ENCODE measurements around the gene PDHX.
"Not testable (repeated sequence)": the region's sequence is repeated elsewhere in the genome, so short reads cannot be mapped to it uniquely, and the experiment has no call there.

The PDHX gene

DNA sequence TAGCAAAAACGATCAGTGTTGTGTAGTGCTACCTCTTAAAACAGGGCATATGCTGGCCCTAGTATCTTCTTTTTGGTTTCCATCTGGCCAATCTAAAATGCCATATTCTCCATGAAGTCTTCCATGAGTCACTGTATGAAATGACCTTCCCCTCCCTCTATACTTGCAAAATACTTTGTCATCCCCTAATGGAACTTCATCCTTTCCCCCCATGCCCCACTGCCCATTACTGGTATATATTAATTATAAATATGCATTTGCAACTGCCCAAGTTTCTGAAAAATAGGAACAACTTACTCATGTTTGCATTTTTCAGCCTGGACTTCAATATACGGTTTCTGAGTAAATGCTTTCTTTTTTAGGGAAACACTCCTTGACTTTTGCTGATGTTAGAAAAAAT, 4.7 kb upstream of the PDHX start:
- no peak for DNase-seq (ENCODE audit: low read depth)

DNA sequence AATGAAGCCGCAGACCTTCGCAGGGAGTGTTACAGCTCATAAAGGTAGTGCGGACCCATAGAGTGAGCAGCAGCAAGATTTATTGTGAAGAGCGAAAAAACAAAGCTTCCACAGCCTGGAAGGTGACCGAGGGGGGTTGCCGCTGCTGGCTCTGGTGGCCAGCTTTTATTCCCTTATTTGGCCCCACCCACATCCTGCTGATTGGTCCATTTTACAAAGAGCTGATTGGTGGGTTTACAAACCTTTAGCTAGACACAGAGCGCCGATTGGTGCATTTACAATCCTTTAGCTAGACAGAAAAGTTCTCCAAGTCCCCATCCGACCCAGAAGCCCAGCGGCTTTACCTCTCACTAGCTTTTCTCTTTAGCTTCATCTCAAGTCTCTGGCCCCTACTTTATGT, 2.9 kb upstream of the PDHX start:
- not testable (repeated sequence) for DNase-seq (ENCODE audit: low read depth)

DNA sequence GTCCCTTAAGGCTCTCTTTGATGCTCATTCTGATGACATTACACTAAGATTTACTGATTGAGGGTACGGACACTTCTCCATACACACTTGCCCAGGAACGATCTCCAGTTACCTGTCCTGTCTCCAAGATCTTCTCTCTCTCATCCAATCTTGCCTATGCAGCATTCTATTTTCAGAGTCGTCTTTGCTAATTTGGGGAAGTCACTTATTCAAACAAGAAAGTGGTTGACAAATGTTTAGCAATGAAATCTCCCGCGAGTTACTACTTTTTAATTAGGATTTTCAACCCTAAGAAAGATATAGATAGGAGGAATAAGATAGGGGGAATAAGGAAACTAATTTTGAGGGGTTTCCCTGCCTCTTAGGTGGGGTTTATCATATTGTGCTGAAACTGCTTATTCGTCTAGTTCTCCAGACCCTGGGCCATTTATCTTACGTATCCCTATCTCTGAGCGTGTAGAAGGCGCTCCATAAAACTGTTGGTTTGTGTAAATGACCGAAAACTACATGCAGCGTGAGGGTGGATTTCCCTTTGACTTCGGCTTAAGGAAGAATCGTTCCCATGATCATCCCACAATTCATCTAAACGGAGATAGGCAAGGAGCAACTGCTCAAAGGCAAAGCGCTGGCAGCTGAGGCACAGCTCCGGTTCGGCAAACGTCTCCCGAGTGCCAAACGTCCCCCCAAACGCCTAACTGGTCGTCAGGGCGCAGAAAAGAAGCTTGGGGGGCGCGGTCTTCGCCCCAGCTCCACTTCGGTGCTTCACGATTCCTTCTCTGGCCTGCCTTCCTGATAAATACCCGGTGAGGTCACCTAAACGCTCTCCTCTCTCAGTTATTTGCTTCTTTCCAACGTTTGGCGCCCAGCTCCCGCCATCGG, 1.0 kb upstream of the PDHX start:
- peak; percentile 22 for DNase-seq (ENCODE audit: low read depth)

DNA sequence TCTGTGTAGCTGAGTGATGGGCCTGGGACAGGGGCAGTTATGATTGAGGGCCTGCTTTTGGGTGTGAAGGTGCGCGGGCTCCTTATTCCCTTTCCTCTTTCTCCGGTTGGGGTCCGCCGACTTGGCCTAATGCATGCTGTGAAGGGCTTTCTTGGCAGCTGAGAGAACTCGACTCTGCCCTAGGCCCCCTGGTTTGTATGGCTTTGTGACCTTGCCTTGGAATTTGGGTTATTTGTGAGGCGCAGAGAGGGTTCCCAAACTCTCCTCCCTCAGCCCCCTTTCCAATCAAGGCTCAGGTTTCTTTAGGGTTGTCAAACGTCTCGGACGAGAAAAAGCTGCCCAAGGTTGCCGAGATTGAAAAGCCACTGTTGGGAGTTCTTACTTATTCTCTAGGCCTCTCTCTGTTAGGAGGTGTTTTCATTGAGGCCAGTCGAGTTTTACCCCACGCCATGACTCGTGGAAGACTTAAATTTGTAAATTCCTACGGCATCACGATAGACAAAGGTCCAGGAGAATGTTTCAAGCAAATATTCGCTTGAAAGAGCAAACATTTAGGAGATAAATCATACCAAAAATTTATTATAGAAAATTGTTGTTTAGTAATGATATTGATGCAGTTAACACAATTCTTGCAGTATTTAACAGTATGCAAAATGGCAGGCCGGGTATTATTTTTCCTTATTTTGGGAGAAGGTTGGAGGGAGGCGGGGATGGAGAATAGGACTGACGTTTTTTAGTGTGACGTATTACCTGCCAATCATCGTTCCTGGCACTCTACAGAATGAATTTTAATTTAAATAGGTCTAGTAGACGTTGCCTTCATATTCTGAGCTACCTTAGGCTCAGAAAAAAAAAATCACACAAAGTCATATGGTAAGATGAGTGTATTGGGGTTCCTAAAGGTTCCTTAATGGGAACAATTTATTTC, 689 bp downstream of the PDHX start:
- DNase-seq (ENCODE audit: low read depth), result peak; percentile 35

DNA sequence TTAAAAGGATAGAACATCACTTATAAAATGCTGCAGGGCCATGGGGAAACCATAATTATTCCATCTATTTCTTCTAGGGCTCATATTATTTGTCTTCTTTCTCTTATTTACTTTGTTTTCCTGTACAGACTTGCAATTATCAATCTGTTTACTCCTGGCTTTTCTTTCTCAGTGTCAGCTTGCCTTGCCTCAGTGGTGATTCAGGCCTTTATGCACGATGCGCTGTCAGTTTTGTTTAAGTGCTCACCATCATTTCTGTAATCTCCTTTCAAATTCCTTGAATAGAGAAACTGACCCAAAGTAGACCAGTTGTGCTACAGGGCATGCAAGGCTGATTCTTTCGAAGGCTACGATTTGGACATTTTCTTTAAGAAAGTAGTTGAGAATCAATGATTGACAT, 4.7 kb downstream of the PDHX start:
- no peak for DNase-seq (ENCODE audit: low read depth)

DNA sequence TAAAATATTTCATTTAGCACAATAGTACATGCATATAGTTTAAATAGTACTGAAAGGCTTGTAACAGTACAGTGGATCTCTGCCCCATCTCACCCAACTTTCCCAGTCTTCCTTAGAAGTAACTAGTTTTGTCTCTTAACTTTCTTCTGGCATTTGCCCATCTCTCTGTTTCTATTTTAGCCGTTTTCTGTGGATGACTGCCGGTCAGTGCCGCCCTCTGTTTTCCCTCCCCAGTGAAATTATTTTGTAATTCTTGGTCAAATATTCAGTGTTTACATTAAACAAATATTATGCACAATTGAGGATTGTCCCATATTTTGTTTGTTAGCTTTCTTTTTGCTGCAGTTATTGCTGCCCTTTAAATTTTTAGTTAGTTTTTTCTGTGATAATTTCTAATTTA, 8.3 kb downstream of the PDHX start:
- DNase-seq (ENCODE audit: low read depth), result peak; percentile 58

DNA sequence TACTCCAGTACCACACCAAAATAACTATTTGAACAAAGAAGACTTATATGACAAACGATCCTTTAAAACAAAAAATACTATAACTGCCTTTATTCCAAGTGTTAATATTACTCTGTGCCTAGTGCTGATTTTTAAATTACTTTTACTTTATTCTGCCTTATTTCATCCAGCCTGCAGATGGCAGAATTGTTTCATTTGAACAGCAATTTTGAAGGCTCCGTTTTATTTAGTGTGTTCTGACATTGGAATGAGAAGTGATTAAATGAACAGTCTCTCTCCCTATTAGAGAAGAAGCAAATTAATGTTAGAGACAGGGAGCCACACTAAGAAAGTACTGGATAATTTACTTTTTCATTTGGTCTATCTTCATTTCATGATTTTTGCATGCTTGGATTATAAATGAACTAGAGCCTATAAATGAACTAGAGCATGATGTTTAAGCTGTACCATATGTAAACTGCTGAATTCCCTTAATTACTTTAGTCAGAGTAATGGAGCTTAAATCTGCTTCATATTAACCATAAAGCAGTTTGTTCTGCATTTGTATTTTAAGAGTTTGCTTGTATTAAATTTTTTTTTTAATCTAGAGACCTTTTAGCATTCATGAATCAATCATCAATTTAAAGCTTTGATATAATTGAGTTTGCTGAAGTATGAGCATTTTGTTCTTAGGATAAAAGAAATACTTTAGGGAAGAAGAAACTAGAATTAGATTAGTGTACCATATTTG, 9.8 kb downstream of the PDHX start:
- DNase-seq (ENCODE audit: low read depth), result peak; percentile 39

DNA sequence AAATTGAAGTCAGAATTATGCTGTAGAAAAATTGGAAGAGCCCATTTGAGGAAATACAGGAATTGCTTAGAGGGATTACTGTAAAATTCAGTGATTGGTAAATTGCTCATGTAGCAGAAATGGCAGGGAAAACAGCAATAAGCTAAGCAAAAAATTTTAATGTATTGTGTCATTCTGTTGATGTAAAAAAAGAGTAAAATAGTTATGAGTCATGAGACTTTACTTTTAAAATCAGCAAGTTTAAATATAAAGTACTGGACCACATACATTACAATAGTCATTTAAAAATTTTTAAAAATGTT, 10.4 kb downstream of the PDHX start:
- no peak for DNase-seq (ENCODE audit: low read depth)

DNA sequence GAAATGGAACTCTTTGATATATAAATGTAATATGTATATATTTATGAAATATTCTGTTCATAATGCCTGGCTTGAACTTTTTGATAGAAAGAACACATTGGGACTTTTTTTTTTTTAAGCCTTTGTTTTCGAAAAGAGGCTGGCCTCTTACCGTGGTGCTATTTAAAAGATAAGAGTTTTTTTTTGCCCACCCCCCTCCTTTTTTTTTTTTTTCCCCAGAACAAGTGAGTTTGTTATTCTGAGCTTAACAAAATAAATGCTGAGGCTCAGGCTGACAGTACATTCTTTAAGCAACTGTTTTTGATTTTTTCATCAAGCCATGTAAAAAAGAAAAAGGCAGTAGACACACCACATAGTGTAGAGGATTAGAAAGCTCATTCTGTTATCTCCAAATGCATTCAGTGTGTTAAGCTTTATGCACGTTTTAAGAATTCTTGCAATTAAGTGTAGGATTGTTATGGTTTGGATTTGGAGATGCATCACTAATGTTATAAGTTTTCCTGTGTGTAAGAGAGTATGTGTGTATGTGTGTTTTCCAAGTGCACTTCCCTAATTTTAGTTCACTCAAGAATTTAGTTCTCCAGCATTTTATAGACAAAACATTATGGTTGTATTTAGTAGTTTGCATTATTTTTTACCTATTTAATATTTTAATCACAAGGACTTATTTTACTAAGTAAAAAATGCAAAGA, 12.0 kb downstream of the PDHX start:
- DNase-seq (ENCODE audit: low read depth), result no peak

DNA sequence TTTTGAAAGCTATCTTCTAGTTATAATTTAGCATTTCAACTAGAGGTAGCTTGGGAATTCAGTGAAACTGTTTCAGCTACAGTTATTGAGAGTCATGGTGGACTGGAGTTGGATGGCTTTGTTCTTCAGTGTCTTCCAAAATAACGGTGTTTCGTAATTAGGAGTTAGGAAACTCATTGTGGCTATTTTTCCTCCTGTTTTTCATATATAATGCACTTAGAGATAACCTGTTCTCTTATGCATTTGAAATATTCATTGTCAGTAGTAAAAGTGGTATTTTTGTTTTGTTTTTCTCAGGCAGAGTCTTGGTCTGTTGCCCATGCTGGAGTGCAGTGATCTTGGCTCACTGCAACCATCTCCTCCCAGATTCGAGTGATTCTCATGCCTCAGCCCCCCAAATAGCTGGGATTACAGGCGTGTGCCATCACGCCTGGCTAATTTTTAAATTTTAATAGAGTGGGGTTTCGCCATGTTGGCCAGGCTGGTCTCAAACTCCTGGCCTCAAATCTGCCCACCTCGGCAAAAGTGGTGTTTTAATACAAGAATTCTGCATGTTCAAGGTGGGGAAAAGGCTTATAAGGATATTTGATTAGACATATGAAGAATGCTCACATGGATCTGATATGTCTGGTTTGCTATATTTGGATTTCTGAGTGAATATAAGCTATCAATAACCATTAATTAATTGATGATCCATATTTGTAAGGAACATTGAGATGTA, 12.7 kb downstream of the PDHX start:
- peak; percentile 33 for DNase-seq (ENCODE audit: low read depth)

DNA sequence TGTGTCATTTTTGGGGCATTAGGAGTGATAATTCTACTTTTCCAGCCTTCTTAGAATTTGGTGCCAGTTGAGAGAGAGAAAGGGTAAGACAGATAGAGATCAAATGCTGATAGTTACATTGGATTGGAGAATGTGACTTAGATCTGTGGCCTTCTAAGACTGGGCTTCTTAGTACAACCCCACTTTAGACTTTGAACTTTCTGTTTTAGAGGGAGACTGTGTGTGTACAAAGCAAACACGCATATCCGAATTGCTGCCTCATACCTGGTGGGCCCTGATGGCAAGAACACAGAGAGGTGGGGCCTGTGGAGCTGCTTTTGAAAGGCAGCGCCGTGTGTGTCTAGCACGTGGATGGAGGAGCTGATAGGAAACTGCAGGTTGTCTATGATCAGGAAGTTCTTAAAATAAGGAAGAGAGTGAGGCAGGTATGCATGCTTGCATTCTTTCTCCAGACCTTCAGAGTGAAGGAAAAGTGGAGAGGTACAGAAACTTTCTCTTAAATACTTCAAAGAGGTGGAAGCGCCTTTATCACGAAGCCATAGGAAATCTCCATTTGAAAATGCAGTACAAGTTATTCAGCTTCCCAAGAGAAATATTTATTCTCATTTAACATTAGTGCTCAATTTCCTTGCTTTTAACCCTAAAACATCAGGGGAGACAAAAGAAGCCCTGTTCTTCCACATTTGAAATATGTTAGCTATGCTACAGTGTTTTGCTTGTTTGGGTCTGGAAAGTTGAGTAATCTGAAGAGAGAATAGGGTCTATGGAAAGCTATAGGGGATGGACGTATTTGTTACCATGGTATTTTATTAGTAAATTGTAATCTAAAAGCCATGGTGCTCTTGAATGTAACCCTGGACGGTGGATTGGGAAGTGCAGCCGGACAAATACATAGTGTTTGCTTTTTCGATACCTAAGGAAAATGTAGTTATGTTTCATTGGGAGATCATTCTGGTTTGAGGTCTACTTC, 13.7 kb downstream of the PDHX start:
- no peak for DNase-seq (ENCODE audit: low read depth)

DNA sequence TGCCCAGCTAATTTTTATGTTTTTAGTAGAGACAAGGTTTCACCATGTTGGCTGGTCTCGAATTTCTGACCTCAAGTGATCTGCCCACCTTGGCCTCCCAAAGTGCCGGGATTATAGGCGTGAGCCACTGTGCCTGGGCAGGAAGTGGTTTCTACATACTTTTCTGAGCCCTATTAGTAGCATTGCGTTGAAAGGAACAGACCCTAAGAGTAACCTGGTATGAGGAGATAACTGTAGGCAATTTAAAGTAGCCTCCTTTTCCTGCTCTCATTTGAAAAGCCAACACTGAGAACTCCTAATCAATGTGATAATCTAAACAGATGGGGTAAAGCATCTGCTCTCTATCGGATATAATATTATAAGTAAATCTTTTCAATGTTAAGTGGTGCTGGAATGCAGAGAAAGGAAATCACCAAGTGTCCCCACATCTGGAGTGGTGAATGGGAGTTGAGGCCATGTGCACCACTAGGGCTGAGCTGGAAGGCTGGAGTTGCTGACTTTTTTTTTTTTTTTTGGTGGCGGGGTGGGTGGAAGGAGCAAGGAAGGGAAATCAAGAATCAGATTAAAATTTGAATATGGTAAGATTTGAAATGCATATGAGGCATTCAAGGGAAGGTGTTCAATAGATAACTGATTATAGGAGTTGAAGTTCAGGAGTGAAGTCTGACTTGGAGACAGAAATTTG, 20.7 kb downstream of the PDHX start:
- no peak for DNase-seq (ENCODE audit: low read depth)

DNA sequence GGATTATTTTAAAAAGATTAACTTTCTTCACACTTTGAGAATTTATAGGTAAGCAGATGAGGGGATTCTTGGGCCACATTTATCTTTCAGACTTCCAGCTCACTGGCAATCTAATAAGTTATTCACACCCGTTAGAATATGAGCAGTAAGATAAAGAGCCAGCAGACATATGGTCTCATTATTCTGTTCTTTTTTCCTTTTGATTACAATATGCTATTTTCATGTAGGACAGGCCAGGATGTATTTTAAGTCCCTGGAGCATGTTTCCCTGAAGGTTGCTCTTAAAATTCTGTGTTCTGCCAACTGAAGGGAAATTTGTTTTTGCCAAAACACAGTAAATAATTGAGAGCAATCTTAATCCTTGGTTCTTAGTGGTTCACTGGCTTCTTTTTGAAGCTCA, 22.2 kb downstream of the PDHX start:
- no peak for DNase-seq (ENCODE audit: low read depth)

DNA sequence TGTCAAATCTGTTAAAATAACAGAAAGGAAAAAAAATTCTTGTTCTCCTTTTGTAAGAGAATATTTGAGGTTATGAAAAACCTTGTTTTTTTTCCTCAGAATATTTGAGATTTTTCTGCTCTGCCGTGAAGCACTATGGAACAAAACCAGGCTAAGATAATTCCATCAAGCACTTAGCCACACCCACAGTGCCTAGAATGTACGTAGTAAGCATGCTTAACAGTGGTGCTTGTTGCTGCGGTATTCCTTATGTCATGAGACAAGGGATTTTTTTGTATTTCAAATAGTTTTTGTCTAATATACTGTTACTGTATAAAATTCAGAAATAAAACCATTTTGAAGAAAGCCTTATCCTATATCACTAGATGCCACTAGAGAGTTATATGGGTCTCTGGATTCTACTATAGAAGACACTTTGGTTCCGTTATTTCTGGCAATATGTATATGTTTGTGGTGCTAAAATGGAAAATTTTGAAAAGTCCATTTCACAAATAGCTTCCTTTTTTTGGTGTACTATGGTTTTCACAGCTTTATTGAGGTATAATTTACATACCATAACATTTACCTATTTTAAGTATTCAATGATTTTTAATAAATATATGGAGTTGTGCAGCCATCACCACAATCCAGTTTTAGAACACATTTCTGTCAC, 23.7 kb downstream of the PDHX start:
- DNase-seq (ENCODE audit: low read depth), result peak; percentile 22

DNA sequence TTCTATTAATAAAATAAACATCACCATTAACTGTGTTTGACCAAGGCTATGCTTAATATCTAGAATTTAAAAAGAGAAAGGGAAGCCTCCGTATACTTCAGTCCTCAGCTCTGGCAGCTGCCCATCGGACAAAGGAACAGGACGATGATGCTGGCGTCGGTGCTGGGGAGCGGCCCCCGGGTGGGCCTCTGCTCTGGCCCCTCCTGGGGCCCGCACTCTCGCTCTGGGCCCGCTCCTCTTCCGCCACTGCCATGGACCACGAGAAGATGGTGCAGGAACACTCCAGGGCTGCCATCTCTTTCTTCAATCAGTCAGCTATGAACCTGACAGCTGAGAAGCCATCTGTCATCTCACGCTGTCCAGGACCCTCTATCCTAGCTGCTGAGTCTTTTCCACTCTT, 25.3 kb downstream of the PDHX start:
- no peak for DNase-seq (ENCODE audit: low read depth)

DNA sequence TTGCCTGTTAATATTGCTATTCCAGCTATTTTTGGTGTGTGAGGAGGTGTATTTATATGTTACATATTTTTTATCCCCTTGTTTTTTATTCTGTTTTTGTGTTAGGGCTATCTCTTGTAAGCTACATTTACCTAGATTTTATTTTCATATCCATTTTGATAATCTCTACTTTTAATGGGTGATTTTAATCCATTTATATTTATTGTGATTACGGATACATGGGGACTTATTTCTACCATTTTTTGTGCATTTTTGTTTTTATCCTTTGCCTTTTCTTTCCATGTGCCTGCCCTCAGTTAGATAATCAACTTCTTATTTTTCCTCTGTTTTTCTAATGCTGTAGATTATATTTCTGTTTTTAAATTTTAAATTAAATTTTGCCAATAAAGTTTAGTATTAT, 28.3 kb downstream of the PDHX start:
- no peak for DNase-seq (ENCODE audit: low read depth)

DNA sequence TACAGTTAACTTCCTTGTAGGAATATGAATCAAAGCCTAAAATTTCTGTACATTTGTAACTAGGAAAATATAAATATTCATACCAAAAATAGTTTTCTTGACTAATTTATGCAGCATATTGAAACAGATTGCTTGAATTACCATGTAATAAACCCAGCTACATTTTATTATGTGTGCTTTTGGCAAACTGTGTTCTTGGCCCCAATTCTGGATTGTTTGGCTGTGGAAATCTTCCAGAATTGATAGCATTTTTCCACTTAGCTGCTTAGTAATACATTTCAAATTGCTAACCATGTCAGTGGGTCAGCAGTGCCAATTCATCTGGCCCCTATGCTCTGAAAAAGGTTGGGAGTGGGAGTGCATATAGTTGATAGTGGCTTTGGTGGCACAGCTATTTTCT, 32.3 kb downstream of the PDHX start:
- peak; percentile 69 for DNase-seq (ENCODE audit: low read depth)

DNA sequence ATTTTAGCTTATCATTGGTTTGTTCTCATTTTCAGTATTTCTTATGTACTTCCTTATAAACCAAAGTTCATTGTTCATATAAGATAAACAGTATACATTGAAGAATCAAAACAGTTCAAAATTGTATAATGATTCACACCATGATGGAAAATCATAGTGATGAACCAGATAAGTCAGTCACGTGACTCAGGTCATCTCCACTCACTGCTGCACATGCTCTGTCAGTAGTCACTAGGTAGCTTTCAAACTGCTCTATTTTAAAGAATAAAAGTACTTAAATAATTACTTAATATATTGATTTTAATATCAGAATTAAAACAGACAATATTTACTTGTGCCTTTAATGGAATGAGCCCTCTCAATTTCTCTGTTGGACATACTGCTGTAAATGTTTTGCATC, 37.5 kb downstream of the PDHX start:
- no peak for DNase-seq (ENCODE audit: low read depth)

DNA sequence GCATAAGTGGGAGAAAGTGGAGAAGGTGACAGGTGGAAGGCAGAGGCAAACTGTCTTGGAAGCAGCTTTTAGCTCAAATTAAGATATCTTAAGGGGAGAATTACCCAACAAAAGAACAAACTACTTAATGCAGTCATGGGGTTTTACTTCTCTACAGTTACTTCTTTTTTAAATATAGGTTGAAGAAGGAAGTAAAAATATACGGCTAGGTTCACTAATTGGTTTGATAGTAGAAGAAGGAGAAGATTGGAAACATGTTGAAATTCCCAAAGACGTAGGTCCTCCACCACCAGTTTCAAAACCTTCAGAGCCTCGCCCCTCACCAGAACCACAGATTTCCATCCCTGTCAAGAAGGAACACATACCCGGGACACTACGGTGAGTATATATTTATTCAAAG, 40.8 kb downstream of the PDHX start:
- no peak for DNase-seq (ENCODE audit: low read depth)
